ENCODE results near the gene RHOB. TPM values are rescaled to one million over a fixed set of nuclear protein-coding genes. Genes with fewer than 3 reads are reported as not detected.

Gene RHOB
- total and polyA plus RNA-seq, 4 donors: 82.6 to 634 (median 160) TPM

DNA sequence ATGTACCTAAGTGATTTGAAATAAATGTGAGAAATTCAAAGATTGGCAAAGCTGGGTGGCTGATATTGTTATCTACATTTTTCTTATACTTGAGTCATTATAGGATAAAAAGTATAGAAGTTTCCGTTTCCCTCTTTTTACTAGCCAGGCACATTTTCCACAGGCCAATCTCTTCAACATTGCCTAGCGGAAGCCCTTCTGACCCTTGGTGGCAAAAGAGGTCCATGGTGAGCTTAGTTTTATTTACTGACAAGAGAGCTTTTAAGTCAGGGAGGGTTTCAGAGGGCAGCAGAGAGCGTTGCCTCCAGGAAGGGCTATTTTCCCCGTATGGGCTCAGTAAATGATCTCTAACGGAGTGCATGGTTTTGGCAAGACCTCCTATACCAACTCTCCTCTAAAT, 15.1 kb upstream of the RHOB start:
- WGBS: 46% methylated on average over 5 of the region's 5 CpGs
- no peaks in the 10 kb centered on the region for H3K36me3 ChIP-seq (ENCODE audit: control insufficient read depth in 4 of 4, insufficient read depth in 3 of 4, low read depth in 1 of 4, low read length in 3 of 4)
- no peaks in the 10 kb centered on the region for H3K9me3 ChIP-seq (ENCODE audit: control insufficient read depth in 4 of 4, low read length in 3 of 4)
- peak overlapping the region; percentile 64 to 70 for H3K27ac ChIP-seq (ENCODE audit: low read depth in 1 of 2, low read length in 2 of 2)
- no peak overlapping the region for H3K9ac ChIP-seq (ENCODE audit: low read depth in 1 of 2, low read length in 2 of 2)
- H3K27me3 ChIP-seq (ENCODE audit: control insufficient read depth in 4 of 4, insufficient read depth in 4 of 4, low read length in 3 of 4): no peaks in the 10 kb centered on the region
- H3K4me3 ChIP-seq (ENCODE audit: low read depth in 1 of 3, low read length in 3 of 3): no peak overlapping the region
- H3K4me1 ChIP-seq (ENCODE audit: control insufficient read depth in 4 of 4, insufficient read depth in 4 of 4, low read length in 3 of 4): peaks cover 7 to 17% (median 13%) of the 10 kb centered on the region in 4 donors
- TF ChIP-seq SP1 (IDR thresholded peaks at IDR 0.05) (peak; percentile 67), NR2F2 (IDR thresholded peaks at IDR 0.05) (no peak), RXRA (IDR thresholded peaks at IDR 0.05) (peak; percentile 90 to 91), FOXA2 (IDR thresholded peaks at IDR 0.05) (no peak), FOXA1 (IDR thresholded peaks at IDR 0.05) (no peak), JUND (IDR thresholded peaks at IDR 0.05) (no peak), TAF1 (conservative IDR thresholded peaks at IDR 0.05) (no peak), GABPA (IDR thresholded peaks at IDR 0.05 in 1 of 2, conservative IDR thresholded peaks at IDR 0.05 in 1 of 2) (no peak), RAD21 (IDR thresholded peaks at IDR 0.05) (peak in 1 of 2 donors; percentile 28), HNF4G (IDR thresholded peaks at IDR 0.05) (peak; percentile 24), YY1 (IDR thresholded peaks at IDR 0.05) (peak; percentile 59), HNF4A (conservative IDR thresholded peaks at IDR 0.05) (peak; percentile 52 to 70), EGR1 (IDR thresholded peaks at IDR 0.05; ENCODE audit: low read depth in 2 of 2) (peak in 1 of 2 donors; percentile 43)
- TF ChIP-seq, protein P1, sequence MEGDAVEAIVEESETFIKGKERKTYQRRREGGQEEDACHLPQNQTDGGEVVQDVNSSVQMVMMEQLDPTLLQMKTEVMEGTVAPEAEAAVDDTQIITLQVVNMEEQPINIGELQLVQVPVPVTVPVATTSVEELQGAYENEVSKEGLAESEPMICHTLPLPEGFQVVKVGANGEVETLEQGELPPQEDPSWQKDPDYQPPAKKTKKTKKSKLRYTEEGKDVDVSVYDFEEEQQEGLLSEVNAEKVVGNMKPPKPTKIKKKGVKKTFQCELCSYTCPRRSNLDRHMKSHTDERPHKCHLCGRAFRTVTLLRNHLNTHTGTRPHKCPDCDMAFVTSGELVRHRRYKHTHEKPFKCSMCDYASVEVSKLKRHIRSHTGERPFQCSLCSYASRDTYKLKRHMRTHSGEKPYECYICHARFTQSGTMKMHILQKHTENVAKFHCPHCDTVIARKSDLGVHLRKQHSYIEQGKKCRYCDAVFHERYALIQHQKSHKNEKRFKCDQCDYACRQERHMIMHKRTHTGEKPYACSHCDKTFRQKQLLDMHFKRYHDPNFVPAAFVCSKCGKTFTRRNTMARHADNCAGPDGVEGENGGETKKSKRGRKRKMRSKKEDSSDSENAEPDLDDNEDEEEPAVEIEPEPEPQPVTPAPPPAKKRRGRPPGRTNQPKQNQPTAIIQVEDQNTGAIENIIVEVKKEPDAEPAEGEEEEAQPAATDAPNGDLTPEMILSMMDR (IDR thresholded peaks at IDR 0.05; ENCODE audit: low read depth, low read length, missing input control): no peak
- TF ChIP-seq, protein P2, sequence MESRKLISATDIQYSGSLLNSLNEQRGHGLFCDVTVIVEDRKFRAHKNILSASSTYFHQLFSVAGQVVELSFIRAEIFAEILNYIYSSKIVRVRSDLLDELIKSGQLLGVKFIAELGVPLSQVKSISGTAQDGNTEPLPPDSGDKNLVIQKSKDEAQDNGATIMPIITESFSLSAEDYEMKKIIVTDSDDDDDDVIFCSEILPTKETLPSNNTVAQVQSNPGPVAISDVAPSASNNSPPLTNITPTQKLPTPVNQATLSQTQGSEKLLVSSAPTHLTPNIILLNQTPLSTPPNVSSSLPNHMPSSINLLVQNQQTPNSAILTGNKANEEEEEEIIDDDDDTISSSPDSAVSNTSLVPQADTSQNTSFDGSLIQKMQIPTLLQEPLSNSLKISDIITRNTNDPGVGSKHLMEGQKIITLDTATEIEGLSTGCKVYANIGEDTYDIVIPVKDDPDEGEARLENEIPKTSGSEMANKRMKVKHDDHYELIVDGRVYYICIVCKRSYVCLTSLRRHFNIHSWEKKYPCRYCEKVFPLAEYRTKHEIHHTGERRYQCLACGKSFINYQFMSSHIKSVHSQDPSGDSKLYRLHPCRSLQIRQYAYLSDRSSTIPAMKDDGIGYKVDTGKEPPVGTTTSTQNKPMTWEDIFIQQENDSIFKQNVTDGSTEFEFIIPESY (IDR thresholded peaks at IDR 0.05): peak; percentile 69
- TF ChIP-seq, protein P3, sequence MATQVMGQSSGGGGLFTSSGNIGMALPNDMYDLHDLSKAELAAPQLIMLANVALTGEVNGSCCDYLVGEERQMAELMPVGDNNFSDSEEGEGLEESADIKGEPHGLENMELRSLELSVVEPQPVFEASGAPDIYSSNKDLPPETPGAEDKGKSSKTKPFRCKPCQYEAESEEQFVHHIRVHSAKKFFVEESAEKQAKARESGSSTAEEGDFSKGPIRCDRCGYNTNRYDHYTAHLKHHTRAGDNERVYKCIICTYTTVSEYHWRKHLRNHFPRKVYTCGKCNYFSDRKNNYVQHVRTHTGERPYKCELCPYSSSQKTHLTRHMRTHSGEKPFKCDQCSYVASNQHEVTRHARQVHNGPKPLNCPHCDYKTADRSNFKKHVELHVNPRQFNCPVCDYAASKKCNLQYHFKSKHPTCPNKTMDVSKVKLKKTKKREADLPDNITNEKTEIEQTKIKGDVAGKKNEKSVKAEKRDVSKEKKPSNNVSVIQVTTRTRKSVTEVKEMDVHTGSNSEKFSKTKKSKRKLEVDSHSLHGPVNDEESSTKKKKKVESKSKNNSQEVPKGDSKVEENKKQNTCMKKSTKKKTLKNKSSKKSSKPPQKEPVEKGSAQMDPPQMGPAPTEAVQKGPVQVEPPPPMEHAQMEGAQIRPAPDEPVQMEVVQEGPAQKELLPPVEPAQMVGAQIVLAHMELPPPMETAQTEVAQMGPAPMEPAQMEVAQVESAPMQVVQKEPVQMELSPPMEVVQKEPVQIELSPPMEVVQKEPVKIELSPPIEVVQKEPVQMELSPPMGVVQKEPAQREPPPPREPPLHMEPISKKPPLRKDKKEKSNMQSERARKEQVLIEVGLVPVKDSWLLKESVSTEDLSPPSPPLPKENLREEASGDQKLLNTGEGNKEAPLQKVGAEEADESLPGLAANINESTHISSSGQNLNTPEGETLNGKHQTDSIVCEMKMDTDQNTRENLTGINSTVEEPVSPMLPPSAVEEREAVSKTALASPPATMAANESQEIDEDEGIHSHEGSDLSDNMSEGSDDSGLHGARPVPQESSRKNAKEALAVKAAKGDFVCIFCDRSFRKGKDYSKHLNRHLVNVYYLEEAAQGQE (IDR thresholded peaks at IDR 0.05): no peak
- TF ChIP-seq, protein P4, sequence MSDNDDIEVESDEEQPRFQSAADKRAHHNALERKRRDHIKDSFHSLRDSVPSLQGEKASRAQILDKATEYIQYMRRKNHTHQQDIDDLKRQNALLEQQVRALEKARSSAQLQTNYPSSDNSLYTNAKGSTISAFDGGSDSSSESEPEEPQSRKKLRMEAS (IDR thresholded peaks at IDR 0.05): peak; percentile 35
- TF ChIP-seq, protein P5, sequence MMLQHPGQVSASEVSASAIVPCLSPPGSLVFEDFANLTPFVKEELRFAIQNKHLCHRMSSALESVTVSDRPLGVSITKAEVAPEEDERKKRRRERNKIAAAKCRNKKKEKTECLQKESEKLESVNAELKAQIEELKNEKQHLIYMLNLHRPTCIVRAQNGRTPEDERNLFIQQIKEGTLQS (IDR thresholded peaks at IDR 0.05): no peak
- no peak for DNase-seq (ENCODE audit: low spot score)

All from liver (tissue), 9 donors.